Renal cortex interstitium (tissue), 11 donors: Measurements from ENCODE around the gene SPATA20. TPM values are rescaled to one million over a fixed set of nuclear protein-coding genes. Genes with fewer than 3 reads are reported as not detected.

Experiments used
- DNase-seq, 11 donors: peaks; one replicate each; pipeline ENCODE4 v3.0.0-alpha.2; 2013; ENCODE audit warnings: low read depth in 9 of 11, low spot score in 4 of 11; ENCODE audit errors: extremely low read depth in 1 of 11
- polyA plus RNA-seq, 3 donors: library from polyadenylated mRNA; unstranded; fragments of 120-200 nt; gene quantifications; one replicate each; pipeline ENCODE4 v1.2.1, GENCODE V29; 2013; ENCODE audit not compliant: insufficient read length in 3 of 3

The SPATA20 gene
- polyA plus RNA-seq, 3 donors = 49.4 to 69.7 (median 55.5) TPM

DNA sequence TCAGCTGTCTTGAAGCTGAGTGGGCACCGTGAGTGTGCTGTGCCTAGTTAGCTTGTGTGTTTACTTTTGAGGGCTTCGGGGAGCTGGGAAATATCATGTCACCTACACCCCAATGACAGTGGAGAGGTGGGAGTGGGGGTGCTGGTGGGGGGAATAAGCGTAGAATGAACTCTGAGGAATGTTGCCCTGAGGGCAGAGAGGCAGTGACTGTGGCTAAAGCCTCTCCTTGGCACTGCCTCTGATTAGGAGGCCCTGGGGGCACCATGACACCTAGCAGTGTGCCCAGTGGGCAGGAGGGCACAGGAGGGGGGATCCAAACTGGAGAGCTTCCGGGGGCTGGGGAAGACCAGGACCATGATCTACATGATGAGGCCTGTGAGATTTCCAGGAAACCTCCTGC lies 38.4 kb downstream of the SPATA20 start:
- DNase-seq = no peak

DNA sequence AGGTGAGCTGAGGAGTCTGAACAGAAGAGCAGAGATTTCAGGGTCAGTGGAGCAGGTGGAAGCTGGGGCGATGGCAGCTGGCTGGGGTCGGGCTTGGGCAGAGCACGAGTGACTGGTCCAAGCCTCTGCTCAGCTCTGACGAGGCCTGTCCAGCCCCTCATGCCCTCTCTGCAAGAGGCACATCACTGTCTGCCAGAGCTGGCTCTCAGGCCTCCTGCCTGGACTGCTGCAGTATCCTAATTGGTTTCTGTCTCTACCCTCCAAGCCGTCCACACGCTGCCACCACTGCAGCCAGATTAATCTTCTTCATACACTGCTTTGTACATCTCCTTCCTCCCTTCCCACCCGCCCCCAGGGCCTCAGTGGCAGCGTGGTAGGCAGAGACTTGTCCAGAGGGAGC lies 38.9 kb downstream of the SPATA20 start:
- DNase-seq = no peak

DNA sequence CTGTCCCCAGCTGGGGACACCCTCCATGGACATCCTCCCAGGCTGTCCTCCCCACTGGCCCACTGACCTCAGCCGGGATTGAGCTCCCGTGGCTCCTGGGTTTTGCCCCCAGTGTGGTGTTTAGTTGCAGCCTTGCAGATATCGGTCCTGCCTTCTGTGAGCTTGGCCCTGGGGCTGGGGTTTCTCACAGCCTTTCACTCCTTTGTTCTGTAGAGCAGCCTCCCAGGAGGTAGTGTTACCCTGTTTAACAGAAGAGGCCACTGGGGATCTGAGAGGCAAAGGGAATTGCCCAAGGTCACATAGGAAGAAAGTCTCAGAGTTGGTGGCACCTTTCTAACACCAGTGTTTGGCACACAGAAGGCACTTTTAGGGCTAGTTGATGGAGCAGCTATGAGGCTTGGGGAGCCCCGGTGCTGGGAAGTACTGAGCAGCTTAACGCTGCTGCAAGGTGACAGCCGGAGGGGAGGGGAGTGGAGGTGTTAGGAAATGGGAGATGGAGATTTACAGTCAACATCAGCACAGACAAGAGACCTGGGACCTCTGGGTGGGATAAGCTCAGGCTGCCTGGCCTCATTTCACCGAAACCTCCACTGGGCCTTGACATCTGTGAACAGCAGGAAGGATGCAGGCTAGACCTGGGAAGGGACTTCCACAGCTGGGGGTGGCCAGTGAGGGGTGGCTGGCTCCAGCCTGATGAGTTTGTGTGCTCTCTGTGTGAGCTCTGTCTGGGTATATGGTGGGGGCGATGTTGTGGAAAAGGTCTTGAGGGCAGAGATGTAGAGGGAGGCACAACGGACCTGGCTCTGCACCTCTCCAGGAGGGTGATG lies 39.7 kb downstream of the SPATA20 start:
- DNase-seq = no peak

DNA sequence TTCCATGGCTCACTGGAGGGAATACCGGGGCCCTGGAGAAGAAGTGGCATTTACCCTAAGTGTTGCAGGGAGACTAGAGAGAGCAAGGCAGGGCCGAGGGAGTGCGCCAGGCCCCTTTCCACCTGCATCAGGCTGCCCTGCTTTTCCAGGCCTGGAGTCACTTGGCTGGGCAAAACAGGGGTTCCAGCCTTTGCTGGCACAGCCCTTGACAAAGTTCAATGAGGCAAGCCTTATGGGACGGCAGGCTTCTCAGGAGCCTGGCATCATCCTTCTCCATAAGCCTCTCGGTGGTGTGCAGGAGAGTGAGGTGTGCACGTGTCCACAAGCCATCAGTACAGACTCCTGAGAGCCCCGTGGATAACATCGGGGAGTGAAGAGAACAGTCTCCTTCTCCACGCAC lies 40.6 kb downstream of the SPATA20 start:
- no peak for DNase-seq

DNA sequence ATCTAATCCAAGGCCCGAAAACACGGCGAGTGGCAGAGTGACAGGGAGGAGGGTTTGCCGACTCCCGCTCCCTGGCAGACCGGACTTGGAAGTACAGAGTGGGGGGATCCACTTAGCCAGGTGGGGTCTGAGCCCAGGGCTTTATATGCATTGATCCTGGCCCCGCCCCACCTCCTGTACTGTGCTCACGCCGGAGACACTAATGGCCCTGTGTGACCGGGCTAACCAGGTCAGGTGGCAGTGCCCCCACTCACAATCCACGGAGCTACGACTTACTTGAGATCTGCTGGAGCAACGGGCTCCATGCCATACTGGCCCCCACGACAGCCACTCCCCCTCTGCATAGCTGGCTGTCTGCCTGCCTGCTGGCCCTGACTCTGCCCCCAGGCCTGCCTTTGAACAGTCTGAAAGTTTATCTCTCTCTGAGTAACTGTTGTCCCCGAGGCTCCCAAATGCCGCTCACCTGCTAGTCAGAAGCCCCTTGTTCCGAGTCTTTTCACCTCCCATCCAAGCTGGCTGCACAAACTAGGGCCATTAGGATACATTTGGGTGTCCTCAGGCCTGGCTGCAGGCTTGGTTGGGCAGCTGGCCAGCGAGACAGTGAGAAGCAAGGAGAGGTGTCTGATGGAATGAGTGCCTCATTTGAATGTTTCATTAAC lies 41.5 kb downstream of the SPATA20 start:
- DNase-seq = no peak

DNA sequence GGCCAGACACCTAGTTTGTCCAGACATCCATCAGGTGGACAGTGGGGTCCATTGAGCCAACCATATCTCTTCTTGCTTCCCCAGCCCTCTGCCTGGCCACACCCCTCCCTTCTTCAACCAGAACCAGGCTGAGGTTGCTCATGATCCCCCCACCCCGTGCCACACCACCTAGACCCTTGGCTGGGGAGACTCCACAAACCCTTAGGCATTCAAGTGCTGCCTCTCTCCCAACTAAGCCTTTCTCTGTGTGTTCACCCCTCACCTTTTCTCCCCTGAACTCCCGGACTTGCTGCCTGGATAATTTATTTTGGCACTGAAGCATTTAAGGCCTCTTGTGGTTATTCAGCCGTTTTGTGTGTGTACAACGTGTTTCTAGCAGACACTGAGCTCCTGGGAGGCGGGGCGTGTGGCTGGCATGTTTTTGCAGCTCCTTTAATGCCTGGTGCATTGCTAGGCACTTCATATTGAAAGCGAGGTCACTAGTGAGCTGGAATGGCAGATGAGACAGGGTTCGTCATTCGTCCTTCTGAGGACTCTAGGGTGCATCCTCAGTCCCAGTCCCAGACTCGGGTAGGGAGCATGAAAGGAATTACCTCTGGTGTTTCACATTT lies 42.2 kb downstream of the SPATA20 start:
- peak in 4 of 11 donors; percentile 49 to 75 (median 60) for DNase-seq

DNA sequence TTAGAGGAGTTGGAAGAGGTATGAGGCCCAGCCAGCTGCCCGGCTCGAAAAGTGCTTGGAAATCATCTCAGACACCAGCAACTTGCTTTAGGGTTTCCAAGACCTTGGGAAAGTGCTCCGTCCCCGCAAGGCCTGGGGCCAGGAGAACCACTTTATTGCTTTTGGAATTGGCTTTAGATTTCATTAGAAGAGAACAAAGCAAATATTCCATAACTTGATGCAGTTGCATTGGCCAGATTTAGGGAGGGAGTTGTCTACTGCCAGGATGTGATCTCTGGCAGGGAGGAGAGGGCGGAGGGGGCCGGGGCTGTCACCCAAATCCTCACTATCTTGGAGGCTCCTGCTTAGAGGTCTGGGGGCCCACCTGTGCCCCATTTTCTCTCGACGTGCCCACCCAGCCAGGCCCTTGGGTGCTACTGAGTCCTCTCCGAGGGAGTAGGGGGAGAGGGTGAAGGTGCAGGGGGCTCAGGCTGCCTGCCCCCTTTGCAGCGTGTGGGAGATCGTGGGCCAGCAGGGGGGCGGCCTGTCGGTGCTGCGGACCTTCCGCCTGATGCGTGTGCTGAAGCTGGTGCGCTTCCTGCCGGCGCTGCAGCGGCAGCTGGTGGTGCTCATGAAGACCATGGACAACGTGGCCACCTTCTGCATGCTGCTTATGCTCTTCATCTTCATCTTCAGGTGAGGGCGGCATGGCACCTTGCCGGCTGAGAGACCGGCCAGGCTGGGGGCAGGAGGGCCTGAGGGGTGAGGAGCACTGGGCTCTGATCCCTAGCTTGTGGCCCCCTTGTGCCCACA lies 44.2 kb downstream of the SPATA20 start:
- DNase-seq = no peak

DNA sequence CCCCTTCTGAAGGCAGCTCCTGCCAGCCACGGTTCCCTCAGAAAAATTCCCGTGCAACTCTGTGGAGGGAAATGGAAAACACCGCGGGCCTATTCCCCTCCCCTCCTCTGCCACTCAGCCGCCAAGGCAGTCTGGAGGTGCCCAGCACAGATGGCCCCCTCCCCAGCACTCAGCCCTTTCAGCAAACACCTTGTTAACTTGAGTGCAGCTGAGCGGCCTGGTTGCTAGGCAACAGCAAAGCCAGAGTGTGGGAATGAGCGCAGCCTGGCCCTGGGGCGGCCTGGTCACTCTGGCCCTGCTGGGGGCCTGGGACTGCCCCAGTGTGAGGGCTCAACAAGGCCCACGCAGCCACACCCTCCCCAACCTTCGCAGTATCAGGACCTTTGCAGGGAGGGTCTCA lies 46.3 kb downstream of the SPATA20 start:
- DNase-seq = peak in 6 of 11 donors; percentile 53 to 71 (median 60)

DNA sequence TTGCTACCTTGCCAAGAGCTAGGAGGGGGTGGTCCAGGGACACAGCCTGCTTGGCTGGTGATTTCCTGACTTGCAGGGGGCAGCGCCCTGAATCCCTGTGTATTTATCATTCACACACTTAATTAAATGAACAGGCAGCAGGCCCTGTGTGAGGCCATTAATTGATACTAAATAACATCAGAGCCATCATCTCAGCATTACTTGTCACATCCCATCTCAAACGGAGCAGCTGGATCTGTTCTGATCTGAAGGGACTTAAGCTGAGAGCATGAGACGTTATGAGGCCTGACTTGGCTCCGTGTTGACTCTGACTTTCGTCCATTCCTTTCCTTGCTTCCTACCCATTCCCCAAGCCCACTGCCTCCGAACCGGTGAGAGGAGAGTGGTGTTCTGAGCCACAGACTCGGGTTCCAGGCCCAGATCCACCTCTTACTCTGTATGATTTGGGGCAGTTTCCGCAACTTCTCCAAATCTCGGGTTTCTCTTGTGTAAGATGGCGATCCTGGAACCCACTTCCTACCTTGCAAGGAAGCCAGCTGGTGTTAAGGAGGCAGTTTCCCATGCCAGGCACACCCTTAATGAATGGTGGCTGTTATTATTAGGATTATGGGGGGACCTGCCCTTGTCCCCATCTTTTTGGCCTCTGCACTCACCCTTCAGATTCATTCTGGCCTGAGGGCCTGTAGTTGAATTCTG lies 47.3 kb downstream of the SPATA20 start:
- DNase-seq = no peak

DNA sequence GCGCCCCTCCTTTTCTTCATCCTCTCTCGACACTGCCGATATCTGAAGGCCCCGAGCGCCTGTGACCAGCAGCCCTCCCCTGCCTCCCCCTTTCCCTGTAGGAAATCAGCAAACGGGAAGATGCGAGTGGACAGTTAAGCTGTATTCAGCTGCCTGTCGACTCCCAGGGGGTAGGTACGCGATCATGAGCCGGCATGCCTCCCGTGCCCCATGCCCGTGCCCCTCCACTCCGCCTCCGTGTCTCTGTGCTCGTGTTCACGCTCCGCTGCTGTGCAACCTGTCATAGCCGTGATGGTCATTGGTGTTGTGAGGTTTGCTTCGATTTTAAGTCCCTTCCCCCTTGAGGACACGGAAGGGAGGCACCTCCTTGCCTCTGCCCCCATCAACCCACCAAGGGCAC lies 47.9 kb downstream of the SPATA20 start:
- no peak for DNase-seq

DNA sequence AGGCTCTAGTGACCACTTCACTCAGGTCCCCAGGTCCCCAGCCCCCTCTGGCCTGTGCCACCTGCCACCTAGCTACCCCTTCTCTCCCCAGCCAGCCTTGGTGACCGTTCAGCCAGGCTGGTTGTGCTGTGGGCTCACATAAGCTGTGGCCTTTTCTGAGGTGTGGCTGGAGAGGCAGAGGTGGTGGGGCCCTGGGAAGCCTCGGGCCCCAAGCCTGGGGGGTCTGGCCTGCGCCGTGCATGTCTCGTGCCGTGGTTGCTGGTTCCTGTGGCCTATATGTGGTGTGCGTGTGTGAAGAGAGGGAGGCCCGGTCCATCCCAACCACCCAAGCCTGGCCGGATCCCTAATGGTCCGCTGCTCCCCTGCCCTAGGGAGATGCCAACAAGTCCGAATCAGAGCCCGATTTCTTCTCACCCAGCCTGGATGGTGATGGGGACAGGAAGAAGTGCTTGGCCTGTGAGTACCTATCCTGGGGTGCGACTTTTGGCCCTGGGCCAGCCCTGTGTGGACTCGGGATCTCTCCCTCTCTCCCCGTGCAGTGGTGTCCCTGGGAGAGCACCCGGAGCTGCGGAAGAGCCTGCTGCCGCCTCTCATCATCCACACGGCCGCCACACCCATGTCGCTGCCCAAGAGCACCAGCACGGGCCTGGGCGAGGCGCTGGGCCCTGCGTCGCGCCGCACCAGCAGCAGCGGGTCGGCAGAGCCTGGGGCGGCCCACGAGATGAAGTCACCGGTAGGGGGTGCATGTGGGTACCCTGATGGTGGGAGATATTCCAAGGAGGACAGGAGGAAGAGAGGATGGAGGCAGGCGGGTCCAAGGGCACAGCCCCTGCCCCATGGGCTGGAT lies 49.4 kb downstream of the SPATA20 start:
- no peak for DNase-seq

DNA sequence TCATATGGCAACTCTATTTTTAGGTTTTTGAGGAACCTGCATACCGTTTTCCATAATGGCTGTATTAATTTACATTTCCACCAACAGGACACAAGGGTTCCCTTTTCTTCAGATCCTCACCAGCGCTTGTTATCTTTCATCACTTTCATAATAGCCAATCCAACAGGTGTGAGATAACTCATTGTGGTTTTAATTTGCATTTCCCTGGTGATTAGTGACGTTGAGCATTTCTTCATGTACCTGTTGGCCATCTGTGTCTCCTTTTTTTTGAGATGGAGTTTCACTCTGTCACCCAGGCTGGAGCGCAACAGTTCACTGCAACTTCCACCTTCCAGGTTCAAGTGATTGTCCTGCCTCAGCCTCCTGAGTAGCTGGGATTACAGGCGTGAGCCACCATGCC lies 51.5 kb downstream of the SPATA20 start:
- no peak for DNase-seq

DNA sequence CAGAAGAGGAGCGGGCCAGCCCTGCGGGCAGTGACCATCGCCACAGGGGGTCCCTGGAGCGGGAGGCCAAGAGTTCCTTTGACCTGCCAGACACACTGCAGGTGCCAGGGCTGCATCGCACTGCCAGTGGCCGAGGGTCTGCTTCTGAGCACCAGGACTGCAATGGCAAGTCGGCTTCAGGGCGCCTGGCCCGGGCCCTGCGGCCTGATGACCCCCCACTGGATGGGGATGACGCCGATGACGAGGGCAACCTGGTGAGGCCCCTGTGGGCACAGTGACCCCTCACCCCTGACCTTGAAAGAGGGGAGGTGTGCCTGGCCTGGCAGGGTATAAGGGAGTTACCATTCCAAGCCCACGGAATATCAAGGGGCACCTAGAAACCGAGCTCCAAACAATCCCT lies 52.6 kb downstream of the SPATA20 start:
- no peak for DNase-seq

DNA sequence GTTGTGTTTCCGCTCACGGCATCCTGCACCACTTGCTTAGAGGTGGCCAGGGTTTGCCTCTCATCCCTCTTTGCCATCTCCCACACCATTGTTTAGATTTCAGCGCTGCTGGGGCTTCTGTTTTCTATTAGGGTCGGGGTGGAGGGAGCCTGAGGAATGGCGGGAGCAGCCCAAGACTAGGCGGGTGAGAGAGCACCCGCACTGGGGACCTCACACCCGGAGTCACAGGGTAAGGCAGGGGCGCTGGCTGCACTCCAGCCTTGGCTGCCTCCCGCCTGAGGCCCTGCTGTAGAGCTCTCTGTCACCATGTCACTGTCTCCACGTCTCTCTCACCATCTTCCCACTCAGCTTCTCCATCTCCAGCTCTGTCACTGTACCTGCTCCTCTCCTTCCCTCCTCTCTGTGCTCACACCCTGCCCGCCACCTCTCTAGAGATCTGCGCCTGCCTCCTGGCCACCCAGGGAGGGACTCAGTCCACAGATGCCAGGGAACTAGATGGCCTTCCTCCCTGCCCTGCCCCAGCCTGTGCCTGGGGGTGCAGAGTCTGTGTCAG lies 54.9 kb downstream of the SPATA20 start:
- no peak for DNase-seq

DNA sequence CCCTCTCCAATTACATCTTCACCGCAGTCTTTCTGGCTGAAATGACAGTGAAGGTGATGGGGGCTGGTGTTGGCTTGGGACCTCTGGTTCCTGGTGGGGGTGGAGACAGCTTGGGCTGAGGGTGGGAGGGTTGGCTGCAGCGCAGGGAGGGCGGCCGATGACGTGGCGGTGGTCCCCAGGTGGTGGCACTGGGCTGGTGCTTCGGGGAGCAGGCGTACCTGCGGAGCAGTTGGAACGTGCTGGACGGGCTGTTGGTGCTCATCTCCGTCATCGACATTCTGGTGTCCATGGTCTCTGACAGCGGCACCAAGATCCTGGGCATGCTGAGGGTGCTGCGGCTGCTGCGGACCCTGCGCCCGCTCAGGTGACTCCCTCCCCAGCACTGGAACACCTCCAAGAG lies 55.9 kb downstream of the SPATA20 start:
- no peak for DNase-seq

DNA sequence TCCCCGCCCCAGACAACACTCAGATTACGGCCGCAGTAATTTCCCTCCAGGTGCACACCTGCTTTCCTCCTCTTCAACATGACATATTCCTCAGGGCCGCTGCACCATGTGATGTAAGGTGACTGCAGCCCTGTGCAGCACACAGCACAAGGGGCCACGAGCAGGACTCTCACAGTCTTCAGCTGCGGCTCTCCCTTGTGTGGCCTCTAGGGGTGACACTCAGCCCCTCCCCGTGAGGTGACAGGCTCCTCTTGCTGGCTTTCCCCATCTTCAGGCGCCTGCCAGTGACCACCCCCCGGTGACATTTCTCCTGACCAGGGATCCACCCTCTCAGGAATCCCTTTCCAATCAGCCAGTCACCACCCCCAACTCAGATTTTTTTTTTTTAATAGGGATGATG lies 56.4 kb downstream of the SPATA20 start:
- no peak for DNase-seq

DNA sequence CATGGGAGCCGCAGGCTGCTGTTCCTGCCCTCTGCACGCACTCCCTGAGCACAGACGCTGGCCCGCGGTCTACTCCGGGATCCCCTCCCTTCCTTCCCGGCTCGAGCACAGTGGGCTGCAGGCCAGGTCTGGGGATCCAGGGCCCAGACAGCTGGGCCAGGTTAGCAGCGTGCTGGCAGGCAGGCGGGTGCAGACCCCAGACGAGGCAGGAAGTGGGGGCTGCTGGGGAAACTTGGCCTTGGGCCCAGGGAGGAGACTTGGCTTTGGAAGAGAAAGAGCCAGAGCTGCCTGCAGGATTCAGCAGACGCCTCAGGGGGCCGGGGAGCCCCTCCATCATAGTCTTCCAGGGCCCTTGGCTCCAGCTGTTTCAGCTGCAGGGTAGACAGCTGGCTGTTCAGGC lies 57.5 kb downstream of the SPATA20 start:
- DNase-seq = peak in 9 of 11 donors; percentile 59 to 86 (median 76)

DNA sequence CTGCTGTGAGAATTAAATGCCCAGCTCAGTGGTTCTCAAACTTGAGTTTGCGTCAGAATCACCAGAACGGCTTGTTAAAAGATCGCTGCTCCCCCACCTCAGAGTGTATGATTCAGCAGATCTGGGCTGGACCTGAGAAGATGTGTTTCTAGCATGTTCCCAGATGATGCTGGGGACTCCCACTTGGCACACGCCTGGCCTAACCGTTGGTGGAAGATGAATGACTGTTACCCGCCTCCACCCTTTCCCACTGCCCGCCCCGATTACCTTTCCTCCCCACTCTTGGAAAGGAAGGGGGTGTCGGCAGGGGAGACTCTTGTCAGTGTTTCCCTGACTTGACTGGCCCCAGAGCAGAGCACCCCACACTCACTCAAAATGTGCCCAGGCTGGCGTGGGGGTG lies 58.5 kb downstream of the SPATA20 start:
- DNase-seq = no peak
